GM21447 (cell line): ENCODE measurements around the gene SNX9.
A peak's percentile ranks its signal among the peaks of the same experiment; 100 is the strongest.
"Not testable (repeated sequence)": the region's sequence is repeated elsewhere in the genome, so short reads cannot be mapped to it uniquely, and the experiment has no call there.

ENCODE experiments used
- ATAC-seq: cut with Tn5 transposase; IDR thresholded peaks from one replicate; pipeline ENCODE4 v1.9.1; 2021; ENCODE audit not compliant: unreplicated experiment

The SNX9 gene

GRCh38 chr6:157944983-157945931 lies 122.2 kb downstream of the SNX9 start:
- no peak for ATAC-seq

DNA sequence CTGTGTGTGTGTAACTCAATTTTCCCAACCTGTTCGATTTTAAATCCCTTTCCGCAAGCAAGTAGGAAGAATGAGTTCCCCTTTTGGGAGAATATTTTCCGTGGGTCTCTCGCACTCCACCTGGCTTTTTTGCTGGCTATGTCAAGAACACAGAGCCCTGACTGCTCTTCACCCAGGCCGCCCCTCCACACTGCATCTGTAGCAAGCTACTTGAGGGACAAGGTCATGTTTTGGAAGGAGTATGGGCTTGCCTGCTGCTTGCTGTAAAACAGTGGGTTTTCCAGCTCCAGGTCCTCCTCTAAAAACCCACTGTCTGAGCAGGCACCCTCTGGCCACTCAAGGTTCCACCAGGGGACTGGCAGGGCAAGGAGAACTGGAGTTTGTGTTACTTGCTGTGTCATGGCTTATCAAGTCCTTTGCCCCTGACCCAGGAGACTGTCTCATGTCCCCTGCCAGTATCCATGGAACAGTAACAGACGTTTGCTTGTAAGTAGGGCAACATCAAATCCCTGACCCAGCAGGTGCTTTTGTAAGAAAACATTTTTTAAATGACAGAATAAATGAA lies 123.1 kb downstream of the SNX9 start:
- no peak for ATAC-seq

GRCh38 chr6:157946865-157947532 lies 124.0 kb downstream of the SNX9 start:
- ATAC-seq: peak; percentile 74

- not testable (repeated sequence) for ATAC-seq
Observed at GRCh38 chr6:157950899-157951298, 127.9 kb downstream of the SNX9 start.

- no peak for ATAC-seq
Observed at GRCh38 chr6:157951828-157952227, 128.8 kb downstream of the SNX9 start.

DNA sequence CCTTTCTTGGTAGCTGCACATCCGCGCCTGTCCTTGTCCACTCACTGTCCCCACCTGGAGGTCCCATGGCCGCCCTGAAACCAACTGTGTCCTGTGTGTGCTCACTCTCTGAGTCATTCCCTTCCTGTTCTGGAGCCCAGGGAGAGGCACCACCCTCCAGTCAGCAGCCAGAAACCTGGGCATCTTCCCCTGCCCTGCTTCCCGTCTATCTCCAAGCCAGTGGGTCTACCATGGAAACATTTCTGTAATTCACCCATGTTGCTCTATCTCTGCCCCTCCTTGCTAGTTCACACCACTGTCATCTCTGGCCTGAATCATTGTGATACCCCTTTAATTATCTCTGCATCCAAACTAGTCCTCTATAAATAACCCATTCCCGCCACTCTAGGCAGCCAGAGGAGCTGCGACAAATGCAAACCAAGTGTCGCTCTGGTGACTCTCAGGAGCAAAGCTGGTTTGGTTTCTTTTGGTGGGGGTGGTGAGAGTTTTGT lies 129.9 kb downstream of the SNX9 start:
- no peak for ATAC-seq

DNA sequence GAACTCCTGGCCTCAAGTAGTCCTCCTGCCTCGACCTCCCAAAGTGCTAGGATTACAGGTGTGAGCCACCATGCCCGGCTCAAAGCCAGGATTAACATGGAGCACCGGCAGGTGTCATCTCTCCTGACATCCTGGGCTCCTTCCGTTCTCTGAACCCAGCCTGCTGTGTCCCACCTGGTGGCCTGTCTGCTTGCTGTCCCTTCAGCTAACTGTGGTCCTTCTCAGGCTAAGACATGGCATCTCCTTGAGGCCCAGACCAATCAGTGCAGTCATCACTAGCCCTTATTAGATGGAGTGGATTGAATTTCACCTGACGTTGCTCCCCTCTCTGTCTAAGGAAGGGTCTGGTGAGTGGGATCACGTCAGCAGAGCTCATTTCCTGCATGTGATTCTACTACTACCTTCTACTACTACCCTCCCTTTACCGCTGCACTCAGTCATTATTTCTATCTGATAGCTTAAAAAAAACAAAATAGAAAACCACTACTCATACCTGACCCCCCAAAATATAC lies 130.6 kb downstream of the SNX9 start:
- ATAC-seq: no peak

DNA sequence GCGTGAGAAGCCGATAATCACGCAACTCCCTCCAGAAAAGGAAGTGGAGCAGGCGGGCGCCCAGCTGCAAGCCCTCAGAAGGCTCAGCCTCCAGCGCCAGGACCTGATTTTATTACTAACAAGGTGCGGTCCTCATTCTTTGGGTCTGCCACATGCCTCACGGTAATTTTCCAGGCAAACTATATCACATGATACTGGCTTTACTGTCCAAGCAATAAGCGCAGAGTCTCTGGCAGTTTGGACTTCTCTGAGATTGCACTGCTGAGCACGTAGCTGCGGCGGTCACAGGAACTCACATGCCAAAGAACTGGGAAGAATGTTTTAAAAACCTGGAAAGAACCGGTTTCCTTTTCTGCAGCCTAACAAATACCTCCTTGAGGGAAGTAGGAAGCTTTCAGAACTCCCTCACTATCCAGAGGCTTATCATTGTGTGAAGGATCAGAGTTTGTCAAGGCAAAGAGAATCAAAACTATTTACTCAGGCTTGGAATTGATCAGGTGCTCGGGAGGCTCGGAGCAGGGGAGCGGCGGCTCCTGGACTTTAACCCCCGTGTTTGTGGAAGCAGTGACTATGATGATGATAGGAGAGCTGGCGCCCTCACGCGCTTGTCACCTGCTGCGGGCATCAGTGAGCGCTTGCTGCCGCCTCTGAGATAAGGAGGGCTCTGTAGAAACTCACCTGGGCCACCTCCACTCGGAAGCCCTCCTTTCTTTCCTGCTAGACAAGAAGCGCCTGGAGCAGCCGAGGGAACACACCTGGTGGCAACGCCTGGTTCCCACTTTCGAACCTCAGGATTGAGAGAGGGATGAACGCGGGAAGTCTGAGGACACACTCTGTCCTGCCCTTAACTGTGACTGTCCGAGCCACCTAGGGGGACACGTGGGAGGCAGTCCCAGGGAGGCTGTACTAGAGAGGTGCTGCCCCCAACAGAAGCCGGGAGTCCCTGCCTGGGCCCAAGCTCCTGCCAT lies 131.4 kb downstream of the SNX9 start:
- ATAC-seq: no peak

DNA sequence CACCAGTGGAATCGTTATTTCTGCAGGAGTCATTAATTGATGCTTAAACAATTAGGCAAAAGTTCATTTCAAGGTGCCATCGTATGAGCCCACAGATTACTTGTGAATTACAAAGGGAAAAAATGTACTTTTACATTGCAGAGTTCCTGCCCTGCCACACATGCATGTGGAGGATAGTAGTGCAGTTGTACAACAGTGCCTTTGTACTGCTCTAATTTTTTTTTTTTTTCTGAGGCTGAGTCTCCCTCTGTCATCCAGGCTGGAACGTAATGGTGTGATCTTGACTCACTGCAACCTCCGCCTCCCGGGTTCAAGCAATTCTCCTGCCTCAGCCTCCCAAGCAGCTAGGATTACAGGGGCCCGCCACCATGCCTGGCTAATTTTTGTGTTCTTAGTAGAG lies 132.6 kb downstream of the SNX9 start:
- no peak for ATAC-seq

GRCh38 chr6:157956171-157956730 lies 133.2 kb downstream of the SNX9 start:
- no peak for ATAC-seq

DNA sequence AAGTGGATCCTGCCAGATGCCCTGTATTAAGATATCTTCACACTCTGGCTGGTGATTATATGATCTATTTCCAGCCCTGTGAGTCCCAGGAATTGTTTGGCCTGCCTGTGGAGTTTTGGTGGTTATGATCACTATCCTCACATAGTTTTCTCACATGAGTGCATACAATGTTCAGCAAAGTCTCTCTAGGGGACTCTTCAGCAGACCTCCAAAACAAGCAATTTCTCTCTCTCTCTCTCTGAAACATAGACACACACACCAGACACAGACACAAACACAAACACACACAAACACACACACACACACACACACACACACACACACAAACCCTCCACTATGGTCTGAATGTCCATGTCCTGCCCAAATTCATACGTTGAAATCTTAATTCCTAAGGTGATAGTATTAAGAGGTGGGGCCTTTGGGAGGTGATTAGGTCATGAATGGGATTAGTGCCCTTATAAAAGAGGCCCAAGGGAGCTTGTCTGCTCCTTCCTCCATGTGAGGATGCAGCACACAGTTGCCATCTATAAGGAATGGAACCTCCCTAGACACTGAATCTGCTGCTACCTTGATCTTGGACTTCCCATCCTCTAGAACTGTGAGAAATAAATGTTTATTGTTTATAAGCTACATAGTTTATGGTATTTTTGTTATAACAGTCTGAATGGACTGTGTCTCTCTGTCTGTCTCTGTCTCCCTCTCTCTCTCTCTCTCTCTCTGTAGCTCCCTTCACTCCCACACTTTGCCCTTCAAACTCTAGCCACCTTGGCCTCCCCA lies 136.6 kb downstream of the SNX9 start:
- no peak for ATAC-seq

DNA sequence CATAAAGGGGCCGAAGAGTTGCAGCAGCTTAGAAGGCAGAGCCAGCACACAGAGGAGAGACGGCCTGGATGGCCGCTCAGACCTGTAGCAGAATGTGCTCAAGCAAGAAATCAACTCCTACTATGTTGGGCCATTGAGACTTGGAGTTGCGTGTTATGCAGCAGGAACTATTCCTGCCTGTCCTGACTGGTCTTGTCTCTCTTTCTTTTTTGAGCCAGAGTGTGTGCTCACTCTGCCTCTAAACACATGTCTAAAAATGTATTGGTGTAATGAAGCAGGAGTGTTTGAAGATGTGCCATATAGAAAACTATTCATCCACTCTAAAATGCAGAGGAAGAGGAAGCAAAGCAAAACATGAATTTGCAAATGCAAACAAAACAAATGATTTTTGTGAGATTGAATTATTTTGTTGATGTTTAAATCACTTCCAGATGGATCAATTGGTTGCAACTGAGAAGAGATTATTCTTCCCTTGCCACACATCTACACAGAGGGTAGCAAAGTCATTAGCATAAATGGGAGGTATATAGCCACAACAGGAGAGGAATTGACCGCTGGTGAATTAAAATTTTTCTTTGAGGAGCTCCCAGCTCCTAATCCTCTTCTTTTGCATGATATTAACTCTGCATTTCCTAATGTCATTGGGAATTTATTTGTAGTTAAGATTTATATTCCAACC lies 138.2 kb downstream of the SNX9 start:
- no peak for ATAC-seq

DNA sequence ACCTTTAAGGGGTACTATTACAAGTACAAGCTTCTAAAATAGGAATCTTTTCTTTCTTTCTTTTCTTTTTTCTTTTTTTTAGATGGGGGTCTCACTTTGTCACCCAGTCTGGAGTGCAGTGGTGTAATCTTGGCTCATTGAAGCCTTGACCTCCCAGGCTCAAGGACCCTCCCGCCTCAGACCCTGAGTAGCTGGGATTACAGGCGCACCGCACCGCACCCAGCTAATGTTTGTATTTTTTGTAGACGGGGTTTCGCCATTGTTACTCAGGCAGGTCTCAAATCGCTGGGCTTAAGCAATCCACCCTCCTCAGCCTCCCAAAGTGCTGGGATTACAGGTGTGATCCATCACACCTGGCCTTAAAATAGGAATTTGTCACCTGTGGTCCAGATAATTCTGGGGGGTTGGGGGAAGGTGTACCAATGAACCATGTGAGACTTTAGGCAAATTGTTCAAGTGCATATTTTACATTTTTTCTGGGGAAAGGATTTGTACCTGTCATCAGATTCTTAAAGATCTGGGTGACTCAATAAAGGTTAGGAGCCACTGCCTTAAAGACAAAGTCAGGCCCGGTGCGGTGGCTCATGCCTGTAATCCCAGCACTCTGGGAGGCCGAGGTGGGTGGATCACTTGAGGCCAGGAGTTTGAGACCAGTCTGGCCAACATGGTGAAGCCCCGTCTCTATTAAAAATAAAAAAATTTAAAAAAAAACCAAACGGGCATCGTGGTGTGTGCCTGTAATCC lies 139.0 kb downstream of the SNX9 start:
- no peak for ATAC-seq

DNA sequence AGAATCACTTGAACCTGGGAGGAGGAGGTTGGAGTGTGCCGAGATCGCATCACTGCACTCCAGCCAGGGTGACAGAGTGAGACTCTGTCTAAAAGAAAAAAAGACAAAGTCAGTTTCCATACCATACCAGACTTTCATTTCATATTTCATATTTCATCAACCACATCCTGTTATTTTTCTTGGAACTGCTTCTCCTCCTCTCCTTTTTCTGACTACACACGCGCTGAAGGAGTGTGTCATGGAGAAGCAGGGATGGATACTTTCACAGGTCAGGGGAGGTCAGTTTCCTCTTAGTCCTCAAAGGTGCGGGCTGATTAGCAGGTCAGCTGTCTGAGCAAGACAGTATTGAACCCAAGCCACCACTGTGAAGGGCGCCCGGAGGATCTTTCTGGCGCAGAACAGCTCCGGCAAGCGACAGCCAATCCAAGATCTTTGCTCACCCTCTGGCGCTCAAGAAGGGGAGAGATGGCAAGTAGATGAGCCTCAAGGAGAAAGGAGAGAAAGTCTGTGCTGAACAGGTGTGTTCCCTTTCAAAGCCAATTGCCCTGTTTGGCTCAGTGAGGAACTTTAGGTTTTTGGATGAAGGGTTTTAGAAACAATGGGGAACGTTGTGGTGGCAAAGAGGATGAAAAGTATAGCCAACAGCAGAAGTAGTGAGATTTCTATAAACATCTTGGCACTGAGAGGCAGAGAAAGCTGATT lies 139.7 kb downstream of the SNX9 start:
- no peak for ATAC-seq

- no peak for ATAC-seq
Observed at GRCh38 chr6:157964100-157964499, 141.1 kb downstream of the SNX9 start.

DNA sequence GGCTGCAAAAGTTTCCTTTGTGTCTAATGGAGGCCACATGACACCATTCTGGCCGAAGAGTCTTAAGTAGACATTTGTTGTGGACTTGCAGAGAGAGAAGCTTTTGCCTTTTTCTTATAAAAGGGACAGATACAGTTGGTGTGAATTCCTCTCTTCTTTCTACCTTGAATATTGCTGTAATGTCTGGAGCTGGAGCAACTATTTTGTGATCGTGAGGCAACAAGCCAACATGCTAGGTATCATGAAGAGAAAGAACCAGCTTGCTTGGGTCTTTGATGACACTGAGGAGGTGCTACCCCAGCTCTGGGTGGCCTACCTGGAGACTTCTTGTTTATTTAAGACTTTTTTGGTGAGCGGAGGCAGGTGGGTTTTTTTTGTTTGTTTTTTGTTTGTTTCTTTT lies 142.3 kb downstream of the SNX9 start:
- ATAC-seq: no peak

GRCh38 chr6:157966589-157966977 lies 143.5 kb downstream of the SNX9 start:
- ATAC-seq: no peak
